Activated naive CD4-positive, alpha-beta T cell treated with anti-CD3 and anti-CD28 coated beads, Interleukin-2, amount 10 ng/mL, durations not matched to agents 5 hours and 36 hours (primary cell): ENCODE results near the gene PRSS1. TPM values are rescaled to one million over a fixed set of nuclear protein-coding genes. Genes with fewer than 3 reads are reported as not detected.

Experiments
- total RNA-seq, 2 experiments: library from RNA; stranded (reverse); gene quantifications; one replicate each; pipeline ENCODE4 v1.2.3, GENCODE V29; 2021

Gene PRSS1
- total RNA-seq = not detected

GRCh38 chr7:142749218-142749993 lies at the start of gene PRSS1:
PRSS1 (plus strand) TSS chr7:142749472; CDS start chr7:142749485, 13 bp downstream.

GRCh38 chr7:142770661-142771352 lies 21.5 kb downstream of the PRSS1 start, which contains the start of gene PRSS2:
PRSS2 (plus strand) TSS chr7:142770970; CDS start chr7:142770983, 13 bp downstream.

Other genes with a start within 250 kb of the PRSS1 start
- not detected for gene PRSS2, start 21.5 kb downstream of the PRSS1 start, total RNA-seq
- gene EPHB6, start 105.6 kb downstream of the PRSS1 start, total RNA-seq = 10 to 100 TPM; 23.6 to 24.2 TPM
- gene TRPV6, start 136.3 kb downstream of the PRSS1 start, total RNA-seq = not detected
- not detected for gene TRPV5, start 184.3 kb downstream of the PRSS1 start, total RNA-seq
- not detected for gene LLCFC1, start 190.0 kb downstream of the PRSS1 start, total RNA-seq
- under 1 TPM; 0.17 to 0.33 TPM for gene KEL, start 212.9 kb downstream of the PRSS1 start, total RNA-seq